Head of caudate nucleus (tissue), 42 donors: ENCODE results near the gene DSN1.
"Not testable (repeated sequence)": the region's sequence is repeated elsewhere in the genome, so short reads cannot be mapped to it uniquely, and the experiment has no call there.

Experiments used
- DNase-seq, 42 donors: peaks; one replicate each; pipeline versions ENCODE4 v3.0.0 to v3.0.0-alpha.2; 2020 to 2021; ENCODE audit warnings: mixed read lengths in 7 of 42
- intact Hi-C: fragments of 100-400 bp; cut with DNase I; formaldehyde crosslinking; loops from one replicate; pipeline ENCODE4 v1.15.0; 2022

The DSN1 gene

DNA sequence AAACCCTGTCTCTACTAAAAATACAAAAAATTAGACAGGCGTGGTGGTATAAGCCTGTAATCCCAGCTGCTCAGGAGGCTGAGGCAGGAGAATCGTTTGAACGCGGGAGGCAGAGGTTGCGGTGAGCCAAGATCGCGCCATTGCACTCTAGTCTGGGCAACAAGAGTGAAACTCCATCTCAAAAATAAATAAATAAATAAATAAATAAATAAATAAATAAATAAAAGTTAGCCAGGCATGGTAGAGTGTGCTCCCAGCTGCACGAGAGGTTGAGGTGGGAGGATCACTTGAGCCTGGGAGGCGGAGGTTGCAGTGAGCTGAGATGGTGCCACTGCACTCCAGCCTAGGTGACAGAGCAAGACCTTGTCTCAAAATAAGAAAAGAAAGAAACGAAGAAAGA, 25.8 kb upstream of the DSN1 start:
- intact Hi-C loops, DNase-seq: not testable (repeated sequence)

DNA sequence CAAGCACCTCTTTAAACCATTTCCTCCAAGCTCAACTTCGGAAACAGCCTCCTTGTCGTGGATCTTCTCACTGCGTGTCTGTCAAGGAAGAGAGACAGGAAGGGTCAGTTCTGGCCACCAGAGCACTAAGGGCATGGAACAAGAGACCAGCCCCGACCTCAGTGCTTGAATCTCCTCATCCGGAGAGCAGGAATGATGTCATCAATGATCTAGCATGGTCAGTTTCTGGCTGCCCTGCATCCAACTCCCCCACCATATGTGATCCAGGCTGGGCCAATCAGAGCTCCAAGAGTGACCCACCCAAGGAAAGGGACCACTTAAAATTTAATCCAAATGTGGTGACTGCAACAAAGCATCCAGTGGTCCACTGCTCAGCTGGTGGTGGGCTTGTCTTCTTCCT, 23.3 kb upstream of the DSN1 start:
- DNase-seq: no peak
- intact Hi-C loops: no loop called here

DNA sequence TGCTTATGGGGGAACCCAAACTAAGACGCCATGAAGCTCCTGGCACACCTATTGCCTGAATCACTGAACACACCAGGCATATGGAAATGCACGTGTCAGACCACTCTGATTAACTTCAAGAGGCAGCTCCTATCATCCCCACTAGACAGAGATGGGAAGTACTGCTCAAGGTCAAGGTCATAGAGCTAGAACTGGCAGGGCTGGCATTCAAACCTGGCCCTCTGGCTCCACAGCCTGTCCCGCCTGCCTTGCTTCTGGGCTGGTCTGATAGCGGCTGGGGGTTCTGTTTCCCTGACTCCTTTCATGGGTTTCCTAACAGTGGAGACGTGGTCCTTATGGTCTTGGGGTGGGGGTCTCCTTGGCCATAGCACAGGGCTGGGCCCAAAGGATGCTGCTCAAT, 22.6 kb upstream of the DSN1 start:
- no peak for DNase-seq
- intact Hi-C loops: no loop called here

DNA sequence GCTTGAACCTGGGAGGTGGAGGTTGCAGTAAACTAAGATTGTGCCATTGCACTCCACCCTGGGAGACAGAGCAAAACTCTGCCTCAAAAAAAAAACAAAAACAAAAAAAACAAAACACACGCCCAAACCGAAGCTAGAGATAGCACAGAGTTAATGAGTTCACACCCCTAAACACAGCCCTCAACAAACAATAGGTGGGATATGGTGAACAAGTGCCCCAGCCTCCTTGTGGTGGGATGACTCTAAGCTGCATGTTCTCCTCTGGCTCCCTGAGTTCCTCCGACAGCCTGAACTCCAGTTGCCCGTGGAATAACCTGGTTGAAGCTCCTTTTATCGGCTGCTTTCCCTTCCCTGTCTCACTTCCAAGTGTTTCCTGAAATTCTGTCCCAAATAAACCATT, 22.1 kb upstream of the DSN1 start:
- DNase-seq: no peak
- intact Hi-C loops: no loop called here

DNA sequence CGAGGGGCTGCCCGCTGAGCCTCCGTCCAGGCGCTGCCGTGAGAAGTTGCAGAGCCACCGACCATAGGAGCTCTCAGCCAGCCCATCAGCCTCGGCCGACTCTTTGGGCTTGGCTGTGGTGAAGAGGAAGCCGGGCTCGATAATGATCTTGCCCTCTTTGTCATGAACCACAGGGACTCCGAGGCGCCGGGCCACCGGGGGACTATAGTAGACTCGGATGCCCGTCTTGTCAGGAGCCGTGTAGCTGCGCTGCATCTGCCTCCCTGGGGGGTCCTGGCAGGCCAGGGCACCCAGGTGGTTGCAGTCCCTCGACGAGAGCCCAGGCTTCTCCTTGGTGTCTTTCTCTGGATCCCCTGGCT, 20.5 kb upstream of the DSN1 start:
- DNase-seq: no peak
- intact Hi-C loops: no loop called here

DNA sequence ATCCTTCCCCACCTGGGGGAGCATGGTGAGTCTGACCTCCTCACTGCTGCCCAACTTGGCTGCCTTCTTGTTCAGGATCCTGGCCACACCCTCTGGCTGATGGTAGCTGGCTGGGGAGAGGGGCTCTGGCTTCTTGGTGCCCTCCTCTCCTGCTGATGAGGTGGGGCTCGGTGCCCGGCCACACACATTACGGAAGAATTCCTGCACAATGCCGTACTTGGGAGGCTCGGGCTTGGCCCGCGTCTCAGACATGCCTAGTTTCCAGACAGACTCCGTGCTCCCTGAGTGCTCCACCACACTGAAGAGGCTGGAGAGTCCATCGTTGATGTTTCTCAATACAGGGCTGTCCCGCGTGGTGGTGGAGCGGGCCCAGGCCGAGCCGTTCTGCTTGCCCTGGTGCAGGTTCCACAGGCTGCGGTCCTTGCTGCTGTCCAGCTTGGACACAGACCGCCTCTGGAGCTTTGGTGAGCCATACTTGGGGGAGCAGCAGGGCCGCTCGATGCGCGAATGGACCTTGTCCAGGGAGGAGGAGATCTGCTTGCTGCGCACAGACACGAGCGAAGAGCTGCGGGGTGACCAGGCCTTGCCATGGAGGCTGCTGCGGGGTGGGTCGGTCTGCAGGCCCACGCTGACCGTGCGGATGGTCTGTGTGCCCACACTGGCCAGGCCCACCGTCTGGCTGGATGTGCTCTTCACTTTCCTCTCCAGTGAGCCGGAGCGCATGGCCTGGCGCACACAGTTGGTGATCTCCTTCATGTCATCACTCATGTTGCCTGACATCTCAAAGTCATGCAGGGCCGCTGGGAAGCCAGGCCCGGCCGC, 19.9 kb upstream of the DSN1 start:
- intact Hi-C loops: no loop called here
- DNase-seq: no peak

DNA sequence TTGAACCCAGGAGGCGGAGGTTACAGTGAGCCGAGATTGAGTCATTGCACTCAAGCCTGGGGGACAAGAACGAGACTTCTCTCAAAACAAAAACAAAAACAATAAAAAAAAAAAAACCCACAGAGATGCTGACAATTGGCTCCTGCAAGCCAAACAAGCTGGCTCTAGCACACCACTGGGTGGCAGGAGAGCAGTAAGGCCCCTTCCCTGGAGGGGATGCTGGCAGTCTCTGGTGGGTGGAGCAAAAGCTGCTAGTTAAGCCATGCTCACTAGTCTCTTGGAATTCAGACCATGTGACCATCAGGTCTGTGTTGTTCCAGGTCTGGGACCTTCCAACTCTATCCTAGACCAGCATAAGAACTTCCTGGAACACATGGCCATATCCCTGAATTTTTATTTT, 18.9 kb upstream of the DSN1 start:
- DNase-seq: peak in 32 of 42 donors; percentile 29 to 77 (median 50)
- intact Hi-C loops: no loop called here

DNA sequence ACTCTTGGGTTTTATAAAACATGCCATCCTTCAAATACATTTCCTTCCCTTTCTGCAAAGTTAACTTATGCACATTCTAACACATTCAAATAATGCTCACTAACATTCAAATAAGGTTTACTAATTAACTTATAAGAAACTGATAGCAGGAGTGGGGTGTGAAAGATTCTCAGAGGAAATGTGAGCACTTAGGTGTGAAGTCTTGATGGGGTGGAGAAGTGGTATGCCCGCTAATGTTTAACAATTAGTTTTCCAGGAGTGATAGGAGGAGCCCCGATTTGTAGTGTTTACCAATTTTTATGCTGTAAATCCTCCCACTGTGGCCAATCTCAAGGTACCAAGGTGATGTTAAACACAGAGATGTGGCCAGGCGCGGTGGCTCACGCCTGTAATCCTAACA, 18.3 kb upstream of the DSN1 start:
- intact Hi-C loops: no loop called here
- no peak for DNase-seq

DNA sequence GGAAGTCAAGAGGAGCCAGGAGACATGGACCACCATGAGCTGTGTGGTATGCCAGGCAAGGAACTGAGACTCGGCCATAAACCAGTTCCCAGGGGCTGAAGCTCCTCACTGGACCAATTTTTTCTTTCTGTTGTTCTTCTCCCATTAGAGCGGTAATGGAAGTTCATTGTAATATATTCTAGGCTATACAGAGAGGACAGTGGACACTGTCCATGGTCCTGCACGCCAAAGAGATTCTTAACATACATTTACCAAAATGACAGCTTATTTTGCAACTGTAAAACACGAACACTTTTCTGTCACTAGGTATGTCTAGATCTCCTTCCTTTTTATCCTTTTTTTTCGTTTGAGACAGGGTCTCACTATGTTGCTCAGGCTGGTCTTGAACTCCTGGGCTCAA, 13.1 kb upstream of the DSN1 start:
- no peak for DNase-seq
- intact Hi-C loops: no loop called here

DNA sequence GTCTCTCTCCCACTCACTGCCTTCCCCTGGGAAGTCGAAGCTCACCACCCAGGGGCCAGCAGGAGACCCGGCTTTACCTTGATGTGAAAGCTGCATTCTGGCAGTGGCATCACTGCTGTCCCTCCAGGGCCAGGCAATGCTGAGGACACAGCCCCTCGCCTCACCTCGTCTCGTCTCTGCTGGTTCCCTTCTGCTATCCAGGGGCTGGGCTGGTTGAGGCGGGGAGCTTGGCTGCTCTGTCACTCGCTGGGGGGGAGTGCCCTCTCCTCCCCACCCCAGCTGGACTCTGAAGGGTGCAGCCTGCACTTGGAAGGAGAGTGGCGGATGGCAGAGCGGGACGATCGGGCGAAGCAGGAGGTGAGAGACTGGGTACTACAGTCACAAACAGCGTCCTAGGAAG, 12.7 kb upstream of the DSN1 start:
- intact Hi-C loops: no loop called here
- no peak for DNase-seq

DNA sequence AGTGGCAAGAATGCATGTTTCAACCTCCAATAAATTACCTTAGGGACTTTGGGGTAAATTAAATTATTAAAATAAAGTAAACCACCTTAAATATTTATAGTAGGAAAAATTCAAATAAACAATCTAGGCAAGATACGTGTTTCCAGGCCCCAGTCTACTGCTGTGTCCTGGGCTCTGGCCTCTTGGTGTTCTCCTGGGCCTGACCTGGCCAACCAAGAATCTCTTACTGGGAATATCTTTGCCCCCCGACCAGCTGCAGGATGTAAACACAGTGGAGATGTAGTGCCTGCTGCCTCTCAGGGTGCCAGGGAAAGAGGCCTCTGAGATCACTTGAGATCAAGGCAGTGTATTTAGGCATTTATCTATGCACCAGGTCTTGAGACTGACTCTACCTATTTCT, 11.7 kb upstream of the DSN1 start:
- intact Hi-C loops: no loop called here
- DNase-seq: no peak

DNA sequence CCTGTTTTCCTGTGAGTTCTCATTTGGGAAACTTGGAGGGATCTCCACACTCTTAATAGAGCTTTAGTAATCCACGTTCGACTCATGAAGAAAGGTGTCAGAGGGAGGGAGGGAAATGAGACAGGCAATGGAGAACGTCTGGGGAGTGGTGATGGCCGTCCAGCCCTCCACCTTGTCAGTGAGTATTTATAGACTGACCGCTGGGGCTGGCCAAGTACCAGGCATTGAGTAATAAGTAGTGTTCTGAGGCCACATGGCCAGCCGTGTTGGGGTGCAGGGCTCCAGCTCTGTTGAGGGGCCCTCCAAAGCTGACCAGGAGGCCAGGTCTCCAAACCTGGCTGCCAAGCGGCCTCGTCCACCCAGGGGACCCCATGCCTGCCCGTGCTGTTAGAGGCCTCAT, 11.3 kb upstream of the DSN1 start:
- intact Hi-C loops: no loop called here
- DNase-seq: no peak

DNA sequence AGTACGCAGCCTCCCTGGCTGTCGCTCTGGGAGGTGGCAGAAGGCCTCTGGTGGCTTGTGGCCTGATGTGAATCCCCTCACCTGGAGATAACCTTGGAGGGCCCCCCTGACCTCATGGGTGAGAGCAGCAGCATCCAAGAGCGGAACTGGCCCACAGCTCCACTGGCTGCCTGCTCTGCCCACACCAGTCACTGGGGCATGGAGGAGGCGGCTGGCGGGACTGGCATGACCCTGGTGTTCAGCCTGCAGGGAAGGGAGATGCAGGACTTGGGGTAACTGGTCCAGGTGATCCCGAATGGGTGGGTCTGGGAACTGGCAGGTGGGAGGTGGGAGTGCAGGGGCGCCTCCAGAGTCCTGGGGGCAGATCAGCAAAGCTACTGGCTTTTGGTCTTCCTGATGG, 10.6 kb upstream of the DSN1 start:
- intact Hi-C loops: no loop called here
- no peak for DNase-seq

DNA sequence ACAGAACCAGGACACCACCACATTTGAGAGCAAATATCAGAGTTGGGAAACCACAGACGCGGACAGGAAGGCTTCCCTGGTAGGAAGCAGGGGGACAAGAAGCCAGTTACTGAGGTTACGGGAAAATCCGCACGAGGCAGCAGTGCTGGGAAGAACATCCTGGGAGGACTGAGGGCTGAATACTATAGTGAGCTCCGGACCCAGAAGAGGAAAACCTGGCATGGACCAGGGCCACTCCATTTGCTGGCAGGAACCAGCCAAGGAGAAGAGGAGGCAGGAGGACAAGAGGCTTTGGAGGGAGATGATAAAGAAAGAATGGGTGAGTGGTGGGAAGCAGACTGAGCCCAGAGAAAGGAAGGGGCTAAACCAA, 6.1 kb upstream of the DSN1 start:
- DNase-seq: no peak
- intact Hi-C loops: loop anchor here (10.0 kb wide), 1 partner anchor 85 kb away; a partner anchor contains a TSS

DNA sequence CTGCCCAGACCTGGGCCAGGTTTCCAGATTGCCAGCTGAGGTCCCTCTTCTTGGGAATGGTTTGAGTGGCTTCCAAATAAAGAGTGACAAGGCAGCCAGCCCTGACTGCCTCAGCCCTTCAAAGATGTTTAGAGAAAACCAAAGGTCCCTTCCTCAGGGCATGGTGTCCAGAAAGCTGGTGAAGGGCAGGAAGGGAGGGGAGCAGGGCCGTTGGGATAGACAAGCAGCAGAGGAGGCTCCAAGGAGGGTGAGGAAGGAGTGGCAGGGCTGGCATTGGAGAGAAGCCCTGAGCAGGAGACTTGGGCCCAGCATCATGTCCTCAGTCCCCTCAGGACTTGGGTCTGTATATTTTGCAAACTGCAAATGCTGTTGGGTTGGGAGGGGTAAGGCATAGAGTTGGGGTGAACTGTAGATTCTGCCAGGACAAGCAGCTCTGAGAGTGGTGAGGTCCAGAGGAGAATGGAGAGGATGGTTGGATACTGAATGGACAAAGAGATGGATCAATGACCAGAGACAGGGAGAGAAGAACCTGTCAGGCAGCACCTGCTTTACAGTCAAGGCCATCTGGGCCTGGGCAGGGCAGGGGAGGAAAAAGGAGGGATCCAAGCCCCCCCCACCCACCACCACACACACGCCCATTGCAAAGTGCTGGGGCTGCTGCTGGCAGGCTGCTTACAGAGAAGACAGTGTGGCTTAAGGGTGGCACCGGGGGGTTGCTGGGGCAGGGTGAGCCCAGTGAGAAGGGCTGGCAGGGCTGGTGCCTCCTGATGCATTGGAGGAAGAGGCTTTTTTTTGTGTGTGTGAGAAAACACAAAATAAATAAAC, 5.5 kb upstream of the DSN1 start:
- DNase-seq: no peak
- intact Hi-C loops: loop anchor here (10.0 kb wide), 1 partner anchor 86 kb away; a partner anchor contains a TSS

DNA sequence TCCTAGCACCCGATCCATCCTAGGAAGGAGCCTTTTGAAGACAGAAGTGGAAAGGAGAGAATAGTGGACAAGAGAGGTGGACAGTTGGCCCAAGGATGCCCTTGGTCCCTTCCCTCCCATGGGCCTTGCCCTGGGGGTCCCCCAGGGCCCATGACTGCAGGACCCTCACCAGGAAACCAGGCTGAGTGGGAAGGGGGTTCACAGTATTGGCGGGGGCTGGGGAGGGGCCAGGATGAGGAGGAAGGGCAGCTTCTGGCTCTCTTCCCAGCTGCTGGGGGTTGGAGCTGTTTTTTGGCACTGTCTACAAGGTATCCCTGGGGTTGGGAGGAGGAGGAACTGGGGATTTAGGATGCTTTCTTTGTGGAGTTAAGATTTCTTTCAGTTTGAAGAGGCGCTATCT, 4.0 kb upstream of the DSN1 start:
- no peak for DNase-seq
- intact Hi-C loops: loop anchor here (10.0 kb wide), 1 partner anchor 87 kb away; a partner anchor contains a TSS

DNA sequence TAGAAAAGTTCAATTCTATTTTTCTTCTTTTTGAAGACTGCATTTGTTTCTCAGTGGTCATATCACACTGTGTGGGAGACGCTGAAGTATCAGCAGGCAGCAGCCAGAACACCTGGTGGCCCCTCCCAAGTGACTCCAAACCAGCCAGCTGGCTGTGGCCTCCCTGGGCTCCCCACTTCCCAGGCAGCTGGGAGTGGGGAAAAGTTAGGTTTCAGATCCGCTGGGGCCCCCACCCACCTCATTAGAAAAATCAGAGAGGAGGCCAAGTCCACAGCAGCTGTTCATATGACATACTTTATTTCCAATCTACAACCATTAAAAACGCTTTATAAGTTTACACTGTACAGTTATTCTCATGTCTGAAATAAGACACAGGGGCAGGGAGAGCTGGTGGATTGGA, 3.6 kb upstream of the DSN1 start:
- no peak for DNase-seq
- intact Hi-C loops: loop anchor here (10.0 kb wide), 1 partner anchor 88 kb away; a partner anchor contains a TSS

DNA sequence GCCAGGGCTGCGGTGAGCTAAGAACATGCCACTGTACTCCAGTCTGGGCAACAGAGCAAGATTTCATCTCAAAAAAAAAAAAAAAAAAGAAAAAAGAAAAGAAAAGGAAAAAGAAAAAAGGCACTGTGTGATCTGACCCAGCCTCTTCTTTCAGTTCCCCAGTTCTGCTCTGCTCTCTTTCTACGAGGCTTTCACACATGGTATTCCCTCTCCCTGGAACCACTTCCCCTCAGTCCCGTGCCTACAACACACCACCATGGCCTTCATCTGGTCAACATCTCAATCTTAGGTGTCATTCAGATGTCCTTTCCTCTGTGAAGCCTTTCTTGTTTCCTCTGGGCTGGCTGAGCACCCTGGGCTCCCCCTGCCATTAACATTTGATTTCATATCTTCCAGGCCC, 2.3 kb upstream of the DSN1 start:
- intact Hi-C loops: loop anchor here (10.0 kb wide), 1 partner anchor 89 kb away; a partner anchor contains a TSS
- DNase-seq: no peak

DNA sequence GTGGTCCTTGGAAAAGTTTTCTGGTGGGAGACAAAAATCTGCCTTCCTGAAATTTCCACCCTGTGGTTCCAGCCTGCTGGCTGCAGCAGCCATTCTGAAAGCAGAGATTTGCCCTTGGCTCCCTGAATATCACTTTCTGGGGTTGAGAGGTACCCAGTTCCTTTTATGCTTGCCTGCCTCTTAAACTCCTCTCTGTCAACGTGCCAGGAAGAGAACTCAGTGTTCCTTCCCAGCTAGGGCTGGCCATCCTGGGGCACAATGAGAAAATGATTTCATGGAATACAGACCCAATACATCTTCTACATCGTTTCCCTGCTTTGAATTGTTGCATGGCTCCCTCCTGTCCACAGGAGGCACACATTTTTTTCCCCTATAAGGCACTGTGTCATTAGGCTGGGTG, 1.6 kb upstream of the DSN1 start:
- DNase-seq: peak in 1 of 42 donors; percentile 5
- intact Hi-C loops: loop anchor here (10.0 kb wide), 1 partner anchor 90 kb away; a partner anchor contains a TSS

DNA sequence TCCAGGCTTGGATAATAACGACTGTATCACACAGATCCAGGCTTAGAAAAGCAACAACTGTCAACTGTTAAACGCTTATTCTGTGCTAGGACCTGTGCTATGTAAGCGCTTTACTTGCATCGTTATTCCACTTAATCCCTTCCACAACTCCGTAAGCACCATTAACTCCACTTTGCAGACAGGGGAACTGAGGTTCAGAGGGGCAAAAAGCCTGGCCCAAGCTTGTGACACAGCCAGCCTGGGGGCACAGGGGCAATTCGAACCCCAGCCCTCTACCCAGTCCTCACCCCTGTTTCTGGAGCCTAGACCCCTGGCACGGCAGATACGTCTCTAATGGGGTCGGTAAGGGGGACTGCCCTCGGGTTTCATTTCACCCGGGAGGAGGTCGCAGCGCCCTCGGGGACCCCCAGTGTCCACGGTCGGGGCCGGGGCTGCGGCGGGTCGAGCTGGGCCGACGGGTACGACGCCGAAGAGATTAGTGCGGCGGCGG, 411 bp downstream of the DSN1 start:
- no peak for DNase-seq
- intact Hi-C loops: loop anchor here (10.0 kb wide), 1 partner anchor 92 kb away; a partner anchor contains a TSS
